ENCODE data around the gene SMC3. TPM values are rescaled to one million over a fixed set of nuclear protein-coding genes. Genes with fewer than 3 reads are reported as not detected.

SMC3 gene
- total RNA-seq, 2 experiments from 2014 or later = 46.8 to 48.0 TPM

DNA sequence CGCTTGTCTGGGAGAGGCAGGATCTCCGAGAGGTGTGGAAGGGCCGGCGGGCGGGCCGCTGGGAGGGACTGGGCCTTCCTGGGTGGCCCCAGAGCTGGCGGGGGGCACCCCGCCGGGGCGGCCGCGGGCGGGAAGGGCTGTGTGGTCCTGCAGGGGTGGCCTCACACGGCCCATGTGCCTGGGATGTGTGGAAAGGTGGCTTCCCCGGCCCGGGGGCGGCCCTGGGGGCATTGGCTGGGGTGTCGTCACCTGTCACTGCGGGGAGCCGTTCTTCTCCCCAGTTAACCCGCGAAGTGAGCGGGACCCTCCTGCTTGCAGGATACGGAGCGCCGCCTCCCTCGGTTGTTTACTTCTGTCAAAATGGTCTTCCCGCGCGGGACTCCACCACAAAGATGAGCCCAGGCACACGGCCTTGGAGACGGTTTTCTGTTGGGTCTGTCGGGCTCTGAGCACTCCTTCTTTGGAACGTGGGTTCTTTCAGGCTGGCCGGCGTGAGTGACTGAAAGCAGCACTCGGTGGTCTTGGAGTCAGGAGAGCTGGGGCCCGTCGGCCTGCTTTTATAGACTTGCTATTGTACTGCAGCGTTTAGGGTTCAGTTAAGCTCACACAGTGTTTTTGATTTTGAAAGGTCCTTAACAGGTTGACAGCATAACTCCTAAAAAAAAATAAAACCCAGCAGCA lies 700 bp downstream of the SMC3 start:
- CTCF ChIA-PET = no interaction called here
- POLR2A ChIA-PET = interaction anchor here (2.0 to 3.9 kb wide), 2 partner anchors 69 to 264 kb away, joined by 10 to 20 read pairs; partner anchors contain the start of gene SMNDC1
- peaks cover 24% of the 10 kb centered on the region for H3K4me1 ChIP-seq (ENCODE audit: insufficient read depth, low read length)
- H3K27me3 ChIP-seq (ENCODE audit: control insufficient read depth in 1 of 2, insufficient read depth in 2 of 2, low read length in 2 of 2) = no peaks in the 10 kb centered on the region
- H3K9me3 ChIP-seq (ENCODE audit: control insufficient read depth in 1 of 2, insufficient read depth in 1 of 2, low read length in 2 of 2) = no peaks in the 10 kb centered on the region
- H3K4me3 Mint-ChIP-seq = peak overlapping the region; percentile 98
- peak; percentile 31 for ATAC-seq (ENCODE audit: poor library complexity)
- peak; percentile 32 to 72 (median 46) for DNase-seq
- peak overlapping the region; percentile 79 to 83 for H3K27ac ChIP-seq (ENCODE audit: low read depth in 1 of 2, low read length in 2 of 2)
- H3K9me3 Mint-ChIP-seq = no peaks in the 10 kb centered on the region
- peak overlapping the region; percentile 97 for H3K27ac Mint-ChIP-seq
- H3K4me3 ChIP-seq (ENCODE audit: low read length) = peak overlapping the region; percentile 96
- peaks cover 55% of the 10 kb centered on the region for H3K4me1 Mint-ChIP-seq (ENCODE audit: low read depth)
- H3K36me3 ChIP-seq (ENCODE audit: insufficient read depth, low read length) = peaks cover 8% of the 10 kb centered on the region
- intact Hi-C loops (cut with DNase I, micrococcal nuclease) = loop anchor here in 1 of 2 experiments (5.0 to 10.0 kb wide), 4 partner anchors 71 to 563 kb away; partner anchors contain the start of genes ADD3 and DUSP5
- H3K27me3 Mint-ChIP-seq = peaks cover 15% of the 10 kb centered on the region
- TF ChIP-seq CTCF (IDR thresholded peaks at IDR 0.05) = no peak
- H3K36me3 Mint-ChIP-seq (ENCODE audit: low read depth) = peaks cover 49% of the 10 kb centered on the region

DNA sequence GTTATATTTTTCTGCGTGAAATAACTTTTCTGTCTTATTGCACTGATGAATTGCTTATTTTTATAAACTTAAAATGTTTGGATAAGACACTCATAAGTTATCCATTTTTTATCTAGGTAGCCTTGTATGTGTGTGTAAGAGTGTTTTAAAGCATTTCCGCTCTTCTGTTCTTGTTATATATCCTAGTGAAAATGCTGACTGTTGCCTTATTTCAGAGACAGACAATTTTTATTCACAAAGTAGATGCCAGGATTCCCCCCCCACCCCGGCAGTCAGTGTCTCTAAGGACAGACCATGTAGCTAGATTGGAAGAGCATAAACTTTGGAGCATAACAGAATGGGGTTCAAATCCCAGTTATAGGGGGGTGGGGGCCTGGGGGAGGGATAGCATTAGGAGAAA lies 1.6 kb downstream of the SMC3 start:
- CTCF ChIA-PET = no interaction called here
- peaks cover 51% of the 10 kb centered on the region for H3K36me3 Mint-ChIP-seq (ENCODE audit: low read depth)
- DNase-seq (peak in 1 of 14 experiments; percentile 30), ATAC-seq (ENCODE audit: poor library complexity) (no peak)
- H3K27ac Mint-ChIP-seq = peak overlapping the region; percentile 97
- H3K4me3 Mint-ChIP-seq = peak overlapping the region; percentile 98
- Histone ChIP-seq H3K36me3 (ENCODE audit: insufficient read depth, low read length) (peaks cover 8% of the 10 kb centered on the region), H3K27ac (ENCODE audit: low read depth in 1 of 2, low read length in 2 of 2) (no peak overlapping the region), H3K9me3 (ENCODE audit: control insufficient read depth in 1 of 2, insufficient read depth in 1 of 2, low read length in 2 of 2) (no peaks in the 10 kb centered on the region), H3K27me3 (ENCODE audit: control insufficient read depth in 1 of 2, insufficient read depth in 2 of 2, low read length in 2 of 2) (no peaks in the 10 kb centered on the region), H3K4me3 (ENCODE audit: low read length) (peak overlapping the region; percentile 96), H3K4me1 (ENCODE audit: insufficient read depth, low read length) (peaks cover 24% of the 10 kb centered on the region)
- no peaks in the 10 kb centered on the region for H3K9me3 Mint-ChIP-seq
- peaks cover 5% of the 10 kb centered on the region for H3K27me3 Mint-ChIP-seq
- H3K4me1 Mint-ChIP-seq (ENCODE audit: low read depth) = peaks cover 58% of the 10 kb centered on the region
- no peak for TF ChIP-seq CTCF (IDR thresholded peaks at IDR 0.05)
- intact Hi-C loops (cut with DNase I, micrococcal nuclease) = loop anchor here in 1 of 2 experiments (5.0 to 10.0 kb wide), 4 partner anchors 72 to 564 kb away; partner anchors contain the start of genes ADD3 and DUSP5
- POLR2A ChIA-PET = interaction anchor here (1.0 kb wide), 1 partner anchor 8 kb away, joined by 3 read pairs; no protein-coding TSS in a partner anchor

DNA sequence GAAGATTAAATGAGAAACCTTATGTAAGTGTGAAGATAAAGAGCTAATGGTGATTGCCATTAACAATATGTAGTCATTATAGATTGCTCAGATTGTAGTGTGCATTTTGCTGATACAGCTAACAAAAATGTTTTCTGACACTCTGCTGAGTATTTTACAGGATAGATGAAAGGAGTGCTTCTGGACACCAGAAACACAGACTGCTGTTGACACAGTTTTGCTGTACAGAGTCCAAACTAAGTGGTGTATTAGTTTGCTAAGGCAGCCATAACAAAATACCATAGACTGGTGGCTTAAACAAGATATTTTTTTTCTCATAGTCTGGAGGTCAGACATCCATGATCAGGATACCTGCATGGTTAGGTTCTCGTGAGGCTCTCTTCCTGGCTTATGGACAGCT lies 2.2 kb downstream of the SMC3 start:
- Mint-ChIP-seq H3K36me3 (ENCODE audit: low read depth) (peaks cover 58% of the 10 kb centered on the region), H3K9me3 (no peaks in the 10 kb centered on the region), H3K4me3 (peak overlapping the region; percentile 98), H3K4me1 (ENCODE audit: low read depth) (peaks cover 64% of the 10 kb centered on the region), H3K27ac (peak overlapping the region; percentile 97), H3K27me3 (no peaks in the 10 kb centered on the region)
- no peaks in the 10 kb centered on the region for H3K27me3 ChIP-seq (ENCODE audit: control insufficient read depth in 1 of 2, insufficient read depth in 2 of 2, low read length in 2 of 2)
- no peak overlapping the region for H3K4me3 ChIP-seq (ENCODE audit: low read length)
- H3K36me3 ChIP-seq (ENCODE audit: insufficient read depth, low read length) = peaks cover 11% of the 10 kb centered on the region
- peaks cover 24% of the 10 kb centered on the region for H3K4me1 ChIP-seq (ENCODE audit: insufficient read depth, low read length)
- intact Hi-C loops (cut with DNase I, micrococcal nuclease) = loop anchor here in 1 of 2 experiments (5.0 to 10.0 kb wide), 4 partner anchors 72 to 565 kb away; partner anchors contain the start of genes ADD3 and DUSP5
- no peak for TF ChIP-seq CTCF (IDR thresholded peaks at IDR 0.05)
- ATAC-seq (ENCODE audit: poor library complexity) (no peak), DNase-seq (no peak)
- no peaks in the 10 kb centered on the region for H3K9me3 ChIP-seq (ENCODE audit: control insufficient read depth in 1 of 2, insufficient read depth in 1 of 2, low read length in 2 of 2)
- ChIA-PET POLR2A (interaction anchor here (0.6 to 1.0 kb wide), 2 partner anchors 9 to 265 kb away, joined by 3 read pairs; partner anchors contain the start of gene SMNDC1), CTCF (no interaction called here)
- H3K27ac ChIP-seq (ENCODE audit: low read depth in 1 of 2, low read length in 2 of 2) = no peak overlapping the region
